Lower lobe of right lung (tissue), 2 donors: Measurements from ENCODE around the gene CTNND2. TPM values are rescaled to one million over a fixed set of nuclear protein-coding genes. Genes with fewer than 3 reads are reported as not detected.

ENCODE experiments used
- ATAC-seq, 2 donors: fragments of 200-7000 bp; cut with Tn5 transposase; one replicate each; pipeline ENCODE4 v1.9.1; 2020 to 2022; ENCODE audit warnings: mild to moderate bottlenecking in 2 of 2, moderate library complexity in 2 of 2
- DNase-seq: peaks from one replicate; pipeline ENCODE4 v3.0.0-alpha.2; 2020
- H3K27ac ChIP-seq: fragments of 200-600 bp; one replicate; pipeline ENCODE4 v1.8.0; 2022
- H3K27me3 ChIP-seq: fragments of 200-600 bp; one replicate; pipeline ENCODE4 v1.8.0; 2022; ENCODE audit warnings: low read depth
- H3K36me3 ChIP-seq: fragments of 200-600 bp; one replicate; pipeline ENCODE4 v1.8.0; 2022; ENCODE audit warnings: mild to moderate bottlenecking
- H3K4me1 ChIP-seq: fragments of 200-600 bp; one replicate; pipeline ENCODE4 v1.8.0; 2022
- H3K4me3 ChIP-seq: fragments of 200-600 bp; one replicate; pipeline ENCODE4 v1.8.0; 2022; ENCODE audit warnings: mild to moderate bottlenecking
- H3K9me3 ChIP-seq: fragments of 200-600 bp; one replicate; pipeline ENCODE4 v1.8.0; 2022
- intact Hi-C: fragments of 100-400 bp; cut with DNase I; formaldehyde crosslinking; loops from one replicate; pipeline ENCODE4 v1.11.0; 2022
- total RNA-seq: library from RNA; stranded (reverse); fragmentation: NEBNext Ultra II Directional; extraction: Animal tissue kit (Norgen Biotek cat#: 25700); gene quantifications from one replicate; pipeline ENCODE4 v1.2.1, GENCODE V29; 2021
- TF ChIP-seq, protein P1 (sequence below): fragments of 200-600 bp; IDR thresholded peaks from one replicate; pipeline ENCODE4 v1.8.0; 2022; ENCODE audit warnings: antibody characterized with exemption, mild to moderate bottlenecking
- donor health status: DM: no; HTN: yes; CAD: no; lungs with severe emphysema.

Gene CTNND2
- total RNA-seq, 1 donor from 2014 or later = 6.0 TPM

- peaks cover 29% of the 10 kb centered on the region for H3K27me3 ChIP-seq
- H3K9me3 ChIP-seq = no peaks in the 10 kb centered on the region
- no peak for ATAC-seq
- DNase-seq = no peak
- TF ChIP-seq, protein P1, sequence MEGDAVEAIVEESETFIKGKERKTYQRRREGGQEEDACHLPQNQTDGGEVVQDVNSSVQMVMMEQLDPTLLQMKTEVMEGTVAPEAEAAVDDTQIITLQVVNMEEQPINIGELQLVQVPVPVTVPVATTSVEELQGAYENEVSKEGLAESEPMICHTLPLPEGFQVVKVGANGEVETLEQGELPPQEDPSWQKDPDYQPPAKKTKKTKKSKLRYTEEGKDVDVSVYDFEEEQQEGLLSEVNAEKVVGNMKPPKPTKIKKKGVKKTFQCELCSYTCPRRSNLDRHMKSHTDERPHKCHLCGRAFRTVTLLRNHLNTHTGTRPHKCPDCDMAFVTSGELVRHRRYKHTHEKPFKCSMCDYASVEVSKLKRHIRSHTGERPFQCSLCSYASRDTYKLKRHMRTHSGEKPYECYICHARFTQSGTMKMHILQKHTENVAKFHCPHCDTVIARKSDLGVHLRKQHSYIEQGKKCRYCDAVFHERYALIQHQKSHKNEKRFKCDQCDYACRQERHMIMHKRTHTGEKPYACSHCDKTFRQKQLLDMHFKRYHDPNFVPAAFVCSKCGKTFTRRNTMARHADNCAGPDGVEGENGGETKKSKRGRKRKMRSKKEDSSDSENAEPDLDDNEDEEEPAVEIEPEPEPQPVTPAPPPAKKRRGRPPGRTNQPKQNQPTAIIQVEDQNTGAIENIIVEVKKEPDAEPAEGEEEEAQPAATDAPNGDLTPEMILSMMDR = no peak
- H3K4me3 ChIP-seq = no peak overlapping the region
- H3K36me3 ChIP-seq = no peaks in the 10 kb centered on the region
- H3K4me1 ChIP-seq = peaks cover 4% of the 10 kb centered on the region
- H3K27ac ChIP-seq = no peak overlapping the region
- intact Hi-C loops = no loop called here
Observed at GRCh38 chr5:11386398-11386797, 517.8 kb downstream of the CTNND2 start.

- no peak overlapping the region for H3K4me3 ChIP-seq
- no peaks in the 10 kb centered on the region for H3K9me3 ChIP-seq
- H3K27ac ChIP-seq = no peak overlapping the region
- TF ChIP-seq, protein P1 = no peak
- H3K4me1 ChIP-seq = peaks cover 4% of the 10 kb centered on the region
- no peaks in the 10 kb centered on the region for H3K36me3 ChIP-seq
- intact Hi-C loops = no loop called here
- H3K27me3 ChIP-seq = peaks cover 29% of the 10 kb centered on the region
- ATAC-seq = no peak
- no peak for DNase-seq
Observed at GRCh38 chr5:11385901-11386293, 518.3 kb downstream of the CTNND2 start.

- TF ChIP-seq, protein P1 = no peak
- Histone ChIP-seq H3K36me3 (no peaks in the 10 kb centered on the region), H3K4me1 (peaks cover 4% of the 10 kb centered on the region), H3K9me3 (no peaks in the 10 kb centered on the region), H3K4me3 (peak overlapping the region; percentile 37), H3K27me3 (peaks cover 29% of the 10 kb centered on the region), H3K27ac (no peak overlapping the region)
- intact Hi-C loops = no loop called here
- no peak for ATAC-seq
- DNase-seq = no peak
Observed at GRCh38 chr5:11385251-11385900, 518.9 kb downstream of the CTNND2 start.

GRCh38 chr5:11384441-11385250 is 519.6 kb downstream of the CTNND2 start:
- no peaks in the 10 kb centered on the region for H3K36me3 ChIP-seq
- H3K27me3 ChIP-seq = peaks cover 29% of the 10 kb centered on the region
- DNase-seq = peak; percentile 46
- intact Hi-C loops = no loop called here
- peak; percentile 57 to 63 for ATAC-seq
- TF ChIP-seq, protein P1 = no peak
- H3K27ac ChIP-seq = no peak overlapping the region
- H3K4me1 ChIP-seq = peaks cover 4% of the 10 kb centered on the region
- H3K4me3 ChIP-seq = peak overlapping the region; percentile 37
- H3K9me3 ChIP-seq = no peaks in the 10 kb centered on the region

DNA sequence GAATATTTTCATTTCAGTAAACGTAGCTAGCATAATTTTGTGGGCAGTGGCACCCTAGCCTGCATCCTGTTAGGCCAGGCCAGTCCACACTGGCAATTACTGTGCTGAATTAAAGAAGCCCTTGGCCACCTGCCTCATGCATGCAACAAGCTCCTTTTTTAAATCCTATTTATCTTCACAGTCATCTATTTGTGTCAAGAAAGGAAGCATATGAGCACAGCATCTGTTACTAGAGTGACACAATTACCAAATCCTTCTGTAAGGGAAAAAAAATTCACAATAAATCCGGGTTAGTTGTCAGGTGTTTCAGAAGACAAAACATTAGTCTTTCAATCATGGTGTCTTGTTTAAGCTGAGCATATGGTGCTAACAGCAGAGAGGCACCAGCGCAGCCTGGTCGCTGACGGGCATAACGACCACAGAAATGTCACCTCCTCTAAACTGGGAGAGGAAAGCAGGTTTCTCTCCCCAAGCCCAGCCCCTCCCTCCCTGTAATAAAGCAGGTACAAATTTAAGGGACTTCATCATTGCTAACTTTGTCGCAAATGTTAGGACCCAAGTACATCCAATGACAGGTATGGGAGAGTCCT is 520.6 kb downstream of the CTNND2 start:
- peaks cover 29% of the 10 kb centered on the region for H3K27me3 ChIP-seq
- no peak overlapping the region for H3K4me3 ChIP-seq
- H3K27ac ChIP-seq = no peak overlapping the region
- TF ChIP-seq, protein P1 = no peak
- intact Hi-C loops = no loop called here
- peaks cover 4% of the 10 kb centered on the region for H3K4me1 ChIP-seq
- ATAC-seq (no peak), DNase-seq (no peak)
- H3K36me3 ChIP-seq = no peaks in the 10 kb centered on the region
- H3K9me3 ChIP-seq = no peaks in the 10 kb centered on the region
